ENCODE results near the gene OR2T2.
"Not testable (repeated sequence)": the region's sequence is repeated elsewhere in the genome, so short reads cannot be mapped to it uniquely, and the experiment has no call there.

Gene OR2T2

GRCh38 chr1:248445399-248445798 is at the start of gene OR2T2:
TSS of gene OR2T2 (plus strand) at chr1:248445637. CDS start at chr1:248452798, 7,161 bp downstream.
- DNase-seq: not testable (repeated sequence)

GRCh38 chr1:248402748-248403147 is 42.7 kb upstream of the OR2T2 start, which contains the start of gene OR2T1:
TSS of gene OR2T1 (plus strand) at chr1:248403048. CDS start at chr1:248406148, 3,100 bp downstream.
- no peak for DNase-seq

- no peak for DNase-seq
Observed at GRCh38 chr1:248404024-248404423, 41.4 kb upstream of the OR2T2 start.

GRCh38 chr1:248406721-248407692 is 38.4 kb upstream of the OR2T2 start:
- DNase-seq: no peak

- DNase-seq: no peak
Observed at GRCh38 chr1:248416226-248416625, 29.2 kb upstream of the OR2T2 start.

GRCh38 chr1:248417854-248418253 is 27.6 kb upstream of the OR2T2 start:
- no peak for DNase-seq

- no peak for DNase-seq
Observed at GRCh38 chr1:248421384-248421783, 24.1 kb upstream of the OR2T2 start.

- DNase-seq: not testable (repeated sequence)
Observed at GRCh38 chr1:248427526-248428191, 17.8 kb upstream of the OR2T2 start.

- DNase-seq: not testable (repeated sequence)
Observed at GRCh38 chr1:248428192-248428533, 17.3 kb upstream of the OR2T2 start.

- not testable (repeated sequence) for DNase-seq
Observed at GRCh38 chr1:248431683-248432082, 13.8 kb upstream of the OR2T2 start.

GRCh38 chr1:248432201-248432600 is 13.2 kb upstream of the OR2T2 start:
- DNase-seq: not testable (repeated sequence)

GRCh38 chr1:248433811-248434415 is 11.5 kb upstream of the OR2T2 start:
- DNase-seq: not testable (repeated sequence)

- DNase-seq: not testable (repeated sequence)
Observed at GRCh38 chr1:248434913-248435312, 10.5 kb upstream of the OR2T2 start.

GRCh38 chr1:248436303-248436702 is 9.1 kb upstream of the OR2T2 start:
- DNase-seq: not testable (repeated sequence)

GRCh38 chr1:248438668-248439067 is 6.8 kb upstream of the OR2T2 start:
- not testable (repeated sequence) for DNase-seq

- DNase-seq: not testable (repeated sequence)
Observed at GRCh38 chr1:248439283-248439682, 6.2 kb upstream of the OR2T2 start.

GRCh38 chr1:248442500-248443277 is 2.7 kb upstream of the OR2T2 start:
- not testable (repeated sequence) for DNase-seq

GRCh38 chr1:248444603-248445002 is 834 bp upstream of the OR2T2 start:
- not testable (repeated sequence) for DNase-seq

- DNase-seq: not testable (repeated sequence)
Observed at GRCh38 chr1:248448409-248449074, 3.1 kb downstream of the OR2T2 start.

- not testable (repeated sequence) for DNase-seq
Observed at GRCh38 chr1:248449821-248450465, 4.5 kb downstream of the OR2T2 start.

GRCh38 chr1:248450466-248451145 is 5.2 kb downstream of the OR2T2 start:
- DNase-seq: not testable (repeated sequence)
